Calu3 (cell line): ENCODE measurements around the gene ATP6V0B. TPM values are rescaled to one million over a fixed set of nuclear protein-coding genes. Genes with fewer than 3 reads are reported as not detected.

Source experiments
- BruUV-seq: library from RNA; stranded (reverse); fragments of 400-500 nt; replicated peaks from 2 replicates; lab custom pipeline; 2021; lab: Mats Ljungman, UMichigan
- CTCF ChIA-PET: fragments of 300-600 bp; sonication (Branson Sonifier 250); formaldehyde crosslinking; loops from one replicate; lab custom pipeline; 2022; ENCODE audit warnings: antibody characterized with exemption; lab: Charles Lee
- DNase-seq: peaks from one replicate; pipeline ENCODE4 v3.0.0; 2022
- H3K27ac Mint-ChIP-seq: one replicate; pipeline ENCODE4 v1.8.0; 2022; ENCODE audit warnings: mixed read lengths; ENCODE audit not compliant: unreplicated experiment
- H3K27me3 Mint-ChIP-seq: one replicate; pipeline ENCODE4 v1.8.0; 2022; ENCODE audit warnings: mixed read lengths; ENCODE audit not compliant: unreplicated experiment
- H3K36me3 Mint-ChIP-seq: one replicate; pipeline ENCODE4 v1.8.0; 2022; ENCODE audit warnings: mild to moderate bottlenecking, moderate library complexity, mixed read lengths; ENCODE audit not compliant: insufficient read depth, unreplicated experiment
- H3K4me1 Mint-ChIP-seq: one replicate; pipeline ENCODE4 v1.8.0; 2022; ENCODE audit warnings: mild to moderate bottlenecking, low read depth, mixed read lengths; ENCODE audit not compliant: unreplicated experiment
- H3K4me3 Mint-ChIP-seq: one replicate; pipeline ENCODE4 v1.8.0; 2022; ENCODE audit warnings: mild to moderate bottlenecking, low read depth, moderate library complexity, mixed read lengths; ENCODE audit not compliant: unreplicated experiment
- H3K9me3 Mint-ChIP-seq: one replicate; pipeline ENCODE4 v1.8.0; 2022; ENCODE audit warnings: low read depth, mixed read lengths; ENCODE audit not compliant: unreplicated experiment
- intact Hi-C: fragments of 100-400 bp; cut with micrococcal nuclease; formaldehyde crosslinking; loops from one replicate; pipeline ENCODE4 v1.10.0; 2022; ENCODE audit not compliant: unreplicated experiment
- total RNA-seq: library from RNA; stranded (reverse); gene quantifications from 2 replicates; pipeline ENCODE4 v1.2.3, GENCODE V29; 2022
- TF ChIP-seq, protein P1 (sequence below): fragments of 200-600 bp; IDR thresholded peaks from one replicate; pipeline ENCODE4 v1.8.0; 2022; ENCODE audit warnings: antibody characterized with exemption; ENCODE audit not compliant: unreplicated experiment

Gene ATP6V0B
- total RNA-seq, 1 experiment from 2014 or later = 141 TPM

DNA sequence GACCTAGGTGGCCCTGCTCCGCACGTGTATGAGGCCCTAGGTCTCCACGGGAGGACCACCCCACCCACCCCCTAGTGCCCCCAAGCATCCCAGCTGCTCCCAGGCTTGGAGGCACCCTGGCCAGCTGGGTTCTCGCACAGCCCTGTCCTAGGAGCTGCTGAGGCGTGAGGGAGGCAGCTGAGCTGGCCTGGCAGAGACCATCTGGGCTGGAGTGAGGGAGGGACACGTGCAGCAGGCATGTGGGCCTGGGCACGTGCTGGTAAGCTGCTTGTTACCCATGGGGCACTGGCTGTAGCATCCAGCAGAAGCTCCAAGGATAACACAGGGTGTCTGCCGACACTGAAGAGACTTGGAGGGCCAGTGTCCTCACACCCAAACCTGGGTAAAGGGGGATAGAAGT lies 46.4 kb downstream of the ATP6V0B start:
- TF ChIP-seq, protein P1, sequence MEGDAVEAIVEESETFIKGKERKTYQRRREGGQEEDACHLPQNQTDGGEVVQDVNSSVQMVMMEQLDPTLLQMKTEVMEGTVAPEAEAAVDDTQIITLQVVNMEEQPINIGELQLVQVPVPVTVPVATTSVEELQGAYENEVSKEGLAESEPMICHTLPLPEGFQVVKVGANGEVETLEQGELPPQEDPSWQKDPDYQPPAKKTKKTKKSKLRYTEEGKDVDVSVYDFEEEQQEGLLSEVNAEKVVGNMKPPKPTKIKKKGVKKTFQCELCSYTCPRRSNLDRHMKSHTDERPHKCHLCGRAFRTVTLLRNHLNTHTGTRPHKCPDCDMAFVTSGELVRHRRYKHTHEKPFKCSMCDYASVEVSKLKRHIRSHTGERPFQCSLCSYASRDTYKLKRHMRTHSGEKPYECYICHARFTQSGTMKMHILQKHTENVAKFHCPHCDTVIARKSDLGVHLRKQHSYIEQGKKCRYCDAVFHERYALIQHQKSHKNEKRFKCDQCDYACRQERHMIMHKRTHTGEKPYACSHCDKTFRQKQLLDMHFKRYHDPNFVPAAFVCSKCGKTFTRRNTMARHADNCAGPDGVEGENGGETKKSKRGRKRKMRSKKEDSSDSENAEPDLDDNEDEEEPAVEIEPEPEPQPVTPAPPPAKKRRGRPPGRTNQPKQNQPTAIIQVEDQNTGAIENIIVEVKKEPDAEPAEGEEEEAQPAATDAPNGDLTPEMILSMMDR = no peak
- H3K4me3 Mint-ChIP-seq = no peak overlapping the region
- no peak for DNase-seq
- H3K36me3 Mint-ChIP-seq = peaks cover 18% of the 10 kb centered on the region
- no peaks in the 10 kb centered on the region for H3K27me3 Mint-ChIP-seq
- CTCF ChIA-PET = interaction anchor here (1.0 kb wide), 1 partner anchor 10 kb away, joined by 3 read pairs; the partner anchor contains the start of gene SLC6A9
- H3K4me1 Mint-ChIP-seq = peaks cover 13% of the 10 kb centered on the region
- intact Hi-C loops = no loop called here
- no TSS peak for BruUV-seq
- H3K27ac Mint-ChIP-seq = no peak overlapping the region
- no peaks in the 10 kb centered on the region for H3K9me3 Mint-ChIP-seq

DNA sequence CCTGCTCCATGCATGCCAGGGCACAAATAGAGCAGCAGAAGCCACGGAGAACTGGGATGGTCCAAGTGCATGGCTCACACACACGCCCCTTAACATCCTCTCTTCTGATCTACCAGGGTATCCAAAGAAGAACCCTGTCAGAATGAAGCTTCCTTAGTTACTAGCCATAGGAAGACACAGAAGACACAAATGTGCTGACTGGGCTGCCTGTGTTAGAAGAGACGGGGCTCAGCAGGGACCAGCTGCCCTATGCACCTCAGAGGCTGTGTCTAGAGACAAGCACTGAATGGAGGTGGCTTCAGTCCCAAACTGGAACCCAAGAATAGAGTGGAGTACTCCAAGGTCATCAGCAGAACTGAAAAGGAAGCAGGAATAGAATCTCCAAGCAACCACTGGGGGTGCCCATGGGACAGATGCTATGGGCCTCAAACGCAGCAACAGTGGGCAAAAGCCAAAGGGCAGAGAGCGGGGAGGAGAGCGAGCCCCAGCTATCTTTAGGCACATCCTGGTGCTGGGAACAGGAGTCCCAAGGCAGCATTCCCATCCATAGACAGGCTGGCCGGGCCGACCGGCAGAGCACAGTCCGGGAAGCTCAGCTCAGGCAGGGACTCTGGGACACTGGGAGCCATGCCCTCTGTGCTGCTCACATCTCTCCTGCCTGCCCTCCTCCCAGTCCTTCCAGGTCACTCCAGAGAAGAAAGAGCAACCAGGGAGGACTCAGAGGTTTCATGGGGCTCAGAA lies 47.0 kb downstream of the ATP6V0B start:
- CTCF ChIA-PET = interaction anchor here (1.0 kb wide), 1 partner anchor 9 kb away, joined by 3 read pairs; the partner anchor contains the start of gene SLC6A9
- Mint-ChIP-seq H3K27ac (no peak overlapping the region), H3K4me1 (peaks cover 13% of the 10 kb centered on the region), H3K9me3 (no peaks in the 10 kb centered on the region), H3K27me3 (no peaks in the 10 kb centered on the region), H3K36me3 (peaks cover 18% of the 10 kb centered on the region), H3K4me3 (no peak overlapping the region)
- no peak for DNase-seq
- TF ChIP-seq, protein P1 = no peak
- intact Hi-C loops = no loop called here
- no TSS peak for BruUV-seq

DNA sequence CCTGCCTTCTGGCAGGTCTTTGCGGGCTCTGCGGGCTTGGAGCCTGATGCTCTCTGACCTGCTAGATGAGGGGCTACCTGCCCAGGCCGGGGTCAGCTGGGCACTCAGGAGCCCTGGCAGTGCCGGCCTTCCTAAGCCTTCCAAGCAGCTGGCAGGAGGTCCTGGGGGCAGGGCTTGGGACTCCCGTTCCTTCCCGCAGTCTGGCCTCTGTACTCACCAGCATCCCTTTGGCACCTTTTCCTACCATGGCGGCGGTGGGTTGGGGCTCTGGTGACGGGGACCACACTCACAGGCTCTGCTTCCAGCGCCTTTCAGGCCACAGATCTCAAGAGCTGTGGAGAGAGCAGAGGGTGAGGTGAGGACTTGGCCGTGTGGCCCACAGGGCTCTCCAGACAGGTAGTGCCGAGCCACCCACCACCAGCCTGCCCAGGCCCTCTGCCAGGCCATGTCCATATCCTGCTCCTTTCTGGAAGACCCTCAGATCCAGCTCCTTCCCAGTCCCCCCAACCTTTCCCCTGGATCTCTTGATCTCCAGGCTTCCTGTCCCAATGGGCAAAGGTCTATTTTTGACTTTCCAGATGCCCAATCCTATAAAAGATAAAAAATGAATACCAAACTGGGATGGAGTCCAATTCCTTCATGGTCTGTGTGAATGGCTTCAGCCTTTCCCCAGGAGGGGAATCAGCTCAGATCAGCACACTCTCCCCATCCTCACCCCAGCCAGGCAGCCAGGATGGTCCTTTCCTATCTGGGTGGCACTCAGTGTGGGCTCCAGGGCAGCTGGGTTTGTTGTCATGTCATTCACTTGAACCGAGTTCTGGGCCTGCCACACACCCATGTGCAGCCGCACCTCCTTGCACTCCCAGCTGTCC lies 49.5 kb downstream of the ATP6V0B start:
- peak overlapping the region; percentile 27 for H3K4me3 Mint-ChIP-seq
- H3K9me3 Mint-ChIP-seq = no peaks in the 10 kb centered on the region
- peaks cover 31% of the 10 kb centered on the region for H3K4me1 Mint-ChIP-seq
- no peak overlapping the region for H3K27ac Mint-ChIP-seq
- no peak for DNase-seq
- intact Hi-C loops = no loop called here
- CTCF ChIA-PET = interaction anchor here (0.6 to 1.4 kb wide), 3 partner anchors 10 to 24 kb away, joined by 3 to 5 read pairs (median 4); no protein-coding TSS in a partner anchor
- no peaks in the 10 kb centered on the region for H3K27me3 Mint-ChIP-seq
- TF ChIP-seq, protein P1 = no peak
- peaks cover 26% of the 10 kb centered on the region for H3K36me3 Mint-ChIP-seq
- BruUV-seq = no TSS peak

DNA sequence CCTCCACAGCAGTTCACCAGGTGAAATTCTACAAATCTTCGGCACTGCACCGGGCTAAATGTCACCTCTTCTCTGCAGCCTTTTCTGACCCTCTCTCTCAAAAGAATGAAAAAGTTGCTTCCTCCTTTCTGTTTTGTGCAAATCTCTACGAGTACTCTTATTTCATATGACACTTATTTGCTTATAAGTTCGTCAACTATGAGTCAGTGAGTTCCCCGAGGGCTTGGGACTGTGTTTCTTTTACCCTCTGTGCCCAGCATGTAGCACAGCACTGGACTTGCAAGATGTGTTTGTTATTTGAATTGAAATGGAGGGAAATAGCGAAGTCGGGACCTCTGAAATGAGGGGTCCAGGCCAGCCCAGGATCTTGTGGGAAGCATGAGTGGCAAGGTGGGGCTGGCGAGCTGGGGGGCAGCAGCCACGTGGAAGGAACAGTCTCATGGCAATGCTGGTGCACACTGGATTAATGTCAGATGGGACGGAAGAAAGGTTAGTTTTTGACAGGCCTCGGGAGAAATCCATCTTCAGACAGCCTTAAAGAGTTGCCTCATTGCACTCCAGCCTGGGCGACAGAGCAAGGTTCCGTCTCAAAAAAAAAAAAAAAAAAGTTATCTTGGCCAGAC lies 50.3 kb downstream of the ATP6V0B start:
- CTCF ChIA-PET = interaction anchor here (0.6 to 1.4 kb wide), 6 partner anchors 10 to 853 kb away, joined by 3 to 5 read pairs (median 4); partner anchors contain the start of genes CFAP57 and EBNA1BP2
- H3K9me3 Mint-ChIP-seq = no peaks in the 10 kb centered on the region
- BruUV-seq = no TSS peak
- H3K27me3 Mint-ChIP-seq = no peaks in the 10 kb centered on the region
- H3K4me1 Mint-ChIP-seq = peaks cover 37% of the 10 kb centered on the region
- no peak for DNase-seq
- no peak overlapping the region for H3K27ac Mint-ChIP-seq
- intact Hi-C loops = no loop called here
- H3K36me3 Mint-ChIP-seq = peaks cover 33% of the 10 kb centered on the region
- TF ChIP-seq, protein P1 = no peak
- peak overlapping the region; percentile 27 for H3K4me3 Mint-ChIP-seq
